Keratinocyte (primary cell): ENCODE data around the gene LDLRAD4.

Experiments used
- EZH2 ChIP-seq: IDR thresholded peaks from one replicate; pipeline ENCODE4 v1.6.1; 2012; ENCODE audit warnings: inconsistent platforms, mild to moderate bottlenecking, low read length, moderate library complexity
- TF ChIP-seq, protein P1 (sequence below), 3 experiments: IDR thresholded peaks in 1 of 3; conservative IDR thresholded peaks in 1 of 3; optimal IDR thresholded peaks in 1 of 3; 2 replicates in 2 of 3; 3 replicates in 1 of 3; pipeline versions ENCODE3 to v1.5.1; 2011; ENCODE audit warnings: low read length in 3 of 3, mild to moderate bottlenecking in 3 of 3, moderate library complexity in 2 of 3, control low read depth in 1 of 3, inconsistent platforms in 1 of 3; ENCODE audit not compliant: insufficient read depth in 2 of 3; ENCODE audit errors: extremely low read depth in 1 of 3

DNA sequence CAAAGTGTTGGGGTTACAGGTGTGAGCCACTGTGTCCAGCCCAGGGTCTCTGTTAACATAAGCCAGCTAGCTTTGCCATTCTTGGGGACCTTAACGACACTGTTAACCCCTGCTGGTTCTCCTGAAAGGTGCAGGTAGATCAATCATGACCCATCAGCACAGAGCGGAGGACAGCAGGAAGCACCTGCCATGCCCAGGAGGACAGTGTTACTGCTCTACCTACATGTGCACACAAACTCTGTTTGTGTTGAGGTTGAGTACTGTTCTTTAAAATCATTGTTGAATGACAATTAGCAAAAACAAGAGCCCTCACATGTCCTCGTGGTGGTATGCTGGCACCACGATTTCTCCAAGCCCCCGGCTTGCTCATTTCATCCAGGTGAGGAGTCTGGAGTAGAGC is 386.9 kb downstream of the LDLRAD4 start:
- TF ChIP-seq, protein P1, sequence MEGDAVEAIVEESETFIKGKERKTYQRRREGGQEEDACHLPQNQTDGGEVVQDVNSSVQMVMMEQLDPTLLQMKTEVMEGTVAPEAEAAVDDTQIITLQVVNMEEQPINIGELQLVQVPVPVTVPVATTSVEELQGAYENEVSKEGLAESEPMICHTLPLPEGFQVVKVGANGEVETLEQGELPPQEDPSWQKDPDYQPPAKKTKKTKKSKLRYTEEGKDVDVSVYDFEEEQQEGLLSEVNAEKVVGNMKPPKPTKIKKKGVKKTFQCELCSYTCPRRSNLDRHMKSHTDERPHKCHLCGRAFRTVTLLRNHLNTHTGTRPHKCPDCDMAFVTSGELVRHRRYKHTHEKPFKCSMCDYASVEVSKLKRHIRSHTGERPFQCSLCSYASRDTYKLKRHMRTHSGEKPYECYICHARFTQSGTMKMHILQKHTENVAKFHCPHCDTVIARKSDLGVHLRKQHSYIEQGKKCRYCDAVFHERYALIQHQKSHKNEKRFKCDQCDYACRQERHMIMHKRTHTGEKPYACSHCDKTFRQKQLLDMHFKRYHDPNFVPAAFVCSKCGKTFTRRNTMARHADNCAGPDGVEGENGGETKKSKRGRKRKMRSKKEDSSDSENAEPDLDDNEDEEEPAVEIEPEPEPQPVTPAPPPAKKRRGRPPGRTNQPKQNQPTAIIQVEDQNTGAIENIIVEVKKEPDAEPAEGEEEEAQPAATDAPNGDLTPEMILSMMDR (optimal IDR thresholded peaks at IDR 0.05 in 1 of 3, IDR thresholded peaks at IDR 0.05 in 1 of 3, conservative IDR thresholded peaks at IDR 0.05 in 1 of 3; ENCODE audit: extremely low read depth in 1 of 3, insufficient read depth in 2 of 3, low read length in 3 of 3): no peak
- TF ChIP-seq EZH2: no peak
